Umbilical cord (tissue), 2 donors: Measurements from ENCODE around the gene CHRNA3. TPM values are rescaled to one million over a fixed set of nuclear protein-coding genes. Genes with fewer than 3 reads are reported as not detected.

Experiments
- DNase-seq: peaks from one replicate; pipeline ENCODE4 v3.0.0-alpha.2; 2015; ENCODE audit warnings: low spot score
- total RNA-seq: library from RNA; depleted of rRNA; stranded (reverse); fragments of >200 nt; gene quantifications from one replicate; pipeline ENCODE4 v1.2.3, GENCODE V29; 2014; ENCODE audit warnings: low replicate concordance; ENCODE audit not compliant: insufficient read depth

Gene CHRNA3
- total RNA-seq, 1 donor from 2014 or later = 36.4 TPM

DNA sequence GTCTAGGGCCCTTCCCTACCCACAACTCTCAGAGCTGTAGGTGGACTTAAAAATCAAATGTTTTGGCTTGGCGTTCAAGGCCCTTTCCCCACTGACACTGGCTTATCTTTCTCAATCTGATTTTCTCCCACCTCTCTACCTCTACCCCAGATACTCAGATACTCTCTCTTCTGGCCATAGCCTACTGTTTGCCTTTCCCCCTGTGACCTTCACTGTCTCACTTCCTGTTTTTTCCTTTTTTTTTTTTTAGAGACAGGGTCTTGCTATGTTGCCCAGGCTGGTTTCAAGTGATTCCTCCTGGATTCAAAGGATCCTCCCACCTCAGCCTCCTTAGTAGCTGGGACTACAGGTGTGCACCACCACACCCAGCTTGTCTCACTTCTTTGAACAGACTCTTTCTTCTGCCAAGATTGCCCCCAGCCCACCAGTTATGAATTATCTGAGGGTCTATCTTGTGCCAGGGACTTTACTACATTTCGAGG, 15.6 kb upstream of the CHRNA3 start:
- DNase-seq = no peak

DNA sequence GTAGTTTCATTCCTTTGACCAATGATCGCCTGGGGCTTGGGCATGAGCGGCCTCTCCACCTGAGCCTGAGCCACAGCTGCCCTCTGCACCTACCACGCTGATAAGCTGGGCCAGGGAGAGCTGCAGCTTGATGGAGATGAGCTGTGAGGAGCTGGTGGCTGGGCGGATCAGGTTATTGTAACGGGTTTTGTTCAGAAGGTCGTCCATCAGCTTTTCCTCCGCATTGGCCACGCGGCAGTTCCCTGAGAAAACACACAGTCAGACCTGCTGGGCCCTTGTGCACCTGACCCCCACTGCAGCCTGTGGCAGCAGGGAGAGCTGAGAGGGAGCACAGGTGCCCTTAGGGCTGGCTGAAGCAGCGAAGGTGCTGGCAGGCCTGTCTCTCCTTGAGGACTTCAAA, 14.6 kb upstream of the CHRNA3 start:
- DNase-seq = no peak

DNA sequence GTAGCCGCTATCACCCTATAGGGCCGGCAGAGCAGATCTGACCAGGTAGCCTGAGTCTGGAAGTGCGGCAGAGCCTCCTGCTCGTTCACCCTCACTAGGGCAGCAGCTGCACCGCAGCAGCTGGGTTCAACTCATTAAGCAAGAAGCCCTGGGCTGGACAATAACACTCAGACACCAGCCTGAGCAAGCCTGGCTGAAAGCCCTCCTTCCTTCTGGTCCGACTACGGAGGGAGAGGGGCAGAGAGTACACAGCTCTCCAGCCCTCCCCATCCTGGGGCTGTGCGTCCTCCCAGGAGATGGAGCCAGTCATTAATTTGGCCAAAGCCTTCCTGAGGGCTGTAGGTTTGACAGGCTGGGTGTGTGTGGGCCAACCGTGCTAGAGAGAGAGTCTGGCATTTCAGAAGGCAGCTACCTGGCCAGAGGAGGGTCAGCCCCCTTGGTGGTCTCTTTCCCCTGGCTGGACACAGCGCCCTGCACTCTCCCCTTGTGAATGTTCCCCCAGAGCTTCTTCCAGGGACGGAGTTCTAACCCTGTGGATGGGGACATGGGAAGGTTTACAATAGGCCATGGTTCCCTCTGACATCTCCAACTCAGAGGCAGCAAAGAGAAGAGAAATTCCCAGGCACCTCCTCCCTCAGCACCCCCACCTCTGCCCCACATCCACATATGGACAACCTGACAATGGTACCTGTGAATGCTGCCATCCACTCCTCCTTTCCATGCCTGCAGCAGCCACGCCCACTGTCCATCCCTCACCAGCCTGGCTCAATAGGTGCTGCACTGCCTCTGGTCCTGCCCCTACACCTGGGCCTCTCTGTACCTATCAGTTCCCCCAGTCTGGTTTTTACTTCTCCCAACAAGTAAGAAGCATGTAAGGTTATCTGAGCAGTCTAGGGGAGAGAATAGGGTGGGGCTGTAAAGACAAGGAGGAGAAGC, 13.7 kb upstream of the CHRNA3 start:
- no peak for DNase-seq

DNA sequence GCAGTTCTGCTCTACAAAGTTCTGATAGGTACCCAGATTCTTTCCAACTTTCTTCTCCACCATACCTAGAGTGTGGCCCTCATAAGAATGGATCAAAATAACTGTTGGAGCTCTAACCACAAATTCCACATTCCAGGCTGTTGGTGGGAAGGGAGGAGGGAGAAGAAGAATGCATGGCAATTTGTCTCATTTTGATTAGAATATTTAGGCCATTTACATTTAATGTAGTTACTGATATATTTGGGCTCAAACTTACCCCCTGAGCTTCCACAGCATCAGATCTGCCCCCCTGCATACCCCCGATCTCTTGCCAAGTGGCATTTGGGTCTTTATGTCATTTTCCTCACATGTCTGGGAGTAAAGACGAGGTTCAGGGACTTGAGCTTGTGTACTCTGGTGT, 12.6 kb upstream of the CHRNA3 start:
- DNase-seq = no peak

DNA sequence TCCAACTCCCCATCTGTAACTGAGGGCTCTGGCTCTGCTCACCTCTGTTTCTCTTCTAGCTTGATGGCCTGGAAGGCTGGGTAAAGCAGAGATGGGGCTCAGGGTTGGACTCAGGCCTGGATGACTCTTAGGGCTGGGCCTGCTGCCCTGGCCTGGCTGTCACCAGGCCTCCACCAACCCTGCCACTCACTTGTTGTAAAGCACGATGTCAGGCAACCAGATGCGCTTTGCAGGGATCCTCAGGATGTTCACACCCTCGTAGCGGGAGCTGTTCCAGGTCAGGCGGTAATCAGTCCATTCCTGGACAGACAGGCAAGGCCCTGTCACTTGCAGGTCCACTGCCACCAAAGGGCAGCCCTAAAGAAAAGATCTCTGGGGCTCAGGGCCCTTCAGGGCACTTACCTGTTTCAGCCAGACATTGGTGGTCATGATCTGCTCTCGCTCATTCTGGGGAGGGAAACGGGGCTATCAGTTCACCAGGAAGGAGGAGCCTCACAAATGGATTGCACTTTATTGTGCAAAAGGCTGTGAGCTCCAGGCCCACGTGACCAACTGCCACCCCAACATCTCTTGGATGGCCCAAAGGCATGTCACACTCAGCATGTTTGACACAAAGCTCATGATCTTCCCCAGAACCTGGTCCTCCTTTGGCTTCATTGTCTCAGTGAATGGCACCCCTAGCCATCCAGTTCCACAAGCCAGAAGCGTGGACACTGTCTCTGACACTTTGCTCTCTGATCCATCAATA, 10.3 kb upstream of the CHRNA3 start:
- no peak for DNase-seq

DNA sequence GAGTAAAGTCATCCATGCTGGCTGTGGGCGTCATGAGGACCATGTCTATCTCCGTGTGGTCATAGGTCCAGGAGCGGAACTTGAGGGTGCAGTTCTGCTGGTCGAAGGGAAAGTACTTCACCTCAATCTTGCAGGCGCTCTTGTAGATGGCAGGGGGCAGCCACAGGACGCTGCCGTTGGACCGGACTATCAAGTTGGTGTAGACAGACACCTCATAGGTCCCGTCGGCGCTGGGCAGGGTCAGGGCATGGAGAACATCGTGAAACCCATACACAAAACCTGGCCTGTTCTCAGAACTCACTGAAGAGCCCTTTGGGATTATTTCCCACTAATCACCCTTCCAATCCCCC, 8.9 kb upstream of the CHRNA3 start:
- DNase-seq = no peak

DNA sequence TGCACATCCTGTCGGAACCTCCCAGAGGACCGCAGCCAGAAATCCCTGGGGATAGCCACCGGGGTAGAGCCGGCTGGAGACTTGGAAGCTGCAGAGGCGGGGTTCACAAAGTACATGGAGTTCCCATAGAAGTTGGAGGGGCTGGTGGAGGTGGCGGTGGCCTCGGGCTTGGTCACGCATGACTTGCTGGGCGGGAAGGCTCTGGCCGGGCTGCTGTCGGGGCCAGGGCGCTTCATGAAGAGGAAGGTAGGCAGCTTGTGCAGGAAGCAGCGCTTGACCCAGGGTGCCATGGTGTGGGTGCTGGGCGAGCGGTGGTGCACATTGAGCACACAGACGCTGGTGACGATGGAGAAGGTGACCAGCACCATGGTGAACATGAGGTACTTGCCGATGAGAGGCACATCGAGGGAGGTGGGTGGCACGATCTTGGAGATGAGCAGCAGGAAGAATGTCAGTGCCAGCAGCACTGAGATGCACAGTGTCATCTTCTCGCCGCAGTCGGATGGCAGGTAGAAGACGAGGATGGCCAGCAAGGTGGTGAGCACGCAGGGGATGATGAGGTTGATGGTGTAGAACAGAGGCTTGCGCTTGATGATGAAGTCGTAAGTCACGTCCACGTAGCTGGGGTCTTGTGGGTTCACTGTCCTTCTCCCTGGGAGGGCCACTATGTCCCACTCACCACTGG, 8.4 kb upstream of the CHRNA3 start:
- DNase-seq = no peak

DNA sequence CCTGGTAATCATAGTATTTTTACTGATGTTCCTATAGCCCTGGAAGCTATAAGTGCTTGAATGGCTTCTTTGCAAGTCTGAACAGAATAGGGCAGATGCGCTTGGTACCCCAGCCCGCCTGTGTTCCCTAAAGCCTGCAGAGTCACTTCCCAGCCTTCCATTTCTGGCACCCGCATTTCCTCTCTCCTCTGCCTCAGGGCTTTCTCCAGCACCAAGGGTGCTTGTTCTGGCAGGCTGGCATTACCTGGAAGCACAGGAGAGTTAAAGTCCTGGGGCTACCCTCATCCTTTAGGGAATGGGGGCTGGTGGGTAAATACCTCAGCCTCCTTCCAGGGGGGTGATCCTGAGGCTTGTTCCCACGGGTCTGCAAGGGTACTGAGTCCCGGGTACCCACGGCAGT, 7.4 kb upstream of the CHRNA3 start:
- no peak for DNase-seq

DNA sequence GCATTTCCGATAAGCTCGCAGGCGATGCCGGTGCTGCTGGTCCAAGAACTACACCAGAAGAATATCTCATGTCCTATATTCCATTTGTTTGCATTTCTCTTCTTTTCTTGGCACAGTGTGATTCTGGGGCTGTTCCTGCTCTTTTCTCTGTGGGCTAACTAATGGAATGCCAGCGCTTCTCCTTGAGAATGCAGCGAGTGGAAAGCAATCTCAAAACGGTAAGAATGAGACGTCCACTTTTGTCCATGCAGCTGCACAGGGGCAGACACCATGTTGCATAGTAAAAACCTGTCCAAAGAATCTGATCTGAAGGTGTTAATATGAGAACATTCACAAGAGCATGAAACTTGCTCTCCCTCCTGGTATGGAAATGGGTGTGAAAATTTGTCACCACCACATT, 6.6 kb upstream of the CHRNA3 start:
- no peak for DNase-seq

DNA sequence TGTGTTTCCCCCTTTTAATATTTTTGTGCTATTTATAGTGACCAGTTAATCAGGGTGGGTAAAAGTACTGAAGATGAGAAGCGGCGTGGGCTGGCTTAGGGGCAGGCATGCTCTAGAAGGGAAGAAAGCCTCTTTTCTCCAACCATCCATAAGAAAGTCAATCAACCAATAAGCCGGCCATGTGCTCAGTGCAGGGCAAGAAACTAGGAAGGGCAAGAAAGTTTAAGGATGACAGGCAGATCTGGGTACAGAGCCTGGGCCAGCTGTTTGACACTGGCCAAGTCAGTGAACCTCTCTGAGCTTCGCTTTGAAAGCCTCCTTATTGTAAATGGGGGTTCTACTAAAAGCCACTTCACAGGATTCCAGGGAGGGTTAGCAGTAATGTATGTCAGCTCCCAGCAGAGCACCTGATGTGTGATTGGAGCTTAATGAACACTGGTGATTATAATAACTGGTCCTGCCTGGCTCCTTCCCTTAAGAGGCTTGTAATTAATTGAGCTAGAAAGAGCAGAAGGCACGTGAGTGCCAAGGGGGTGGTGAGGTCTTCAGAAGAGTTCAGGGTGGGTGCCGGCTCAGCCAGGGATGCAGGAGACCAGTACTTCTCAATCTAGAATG, 5.7 kb upstream of the CHRNA3 start:
- no peak for DNase-seq

DNA sequence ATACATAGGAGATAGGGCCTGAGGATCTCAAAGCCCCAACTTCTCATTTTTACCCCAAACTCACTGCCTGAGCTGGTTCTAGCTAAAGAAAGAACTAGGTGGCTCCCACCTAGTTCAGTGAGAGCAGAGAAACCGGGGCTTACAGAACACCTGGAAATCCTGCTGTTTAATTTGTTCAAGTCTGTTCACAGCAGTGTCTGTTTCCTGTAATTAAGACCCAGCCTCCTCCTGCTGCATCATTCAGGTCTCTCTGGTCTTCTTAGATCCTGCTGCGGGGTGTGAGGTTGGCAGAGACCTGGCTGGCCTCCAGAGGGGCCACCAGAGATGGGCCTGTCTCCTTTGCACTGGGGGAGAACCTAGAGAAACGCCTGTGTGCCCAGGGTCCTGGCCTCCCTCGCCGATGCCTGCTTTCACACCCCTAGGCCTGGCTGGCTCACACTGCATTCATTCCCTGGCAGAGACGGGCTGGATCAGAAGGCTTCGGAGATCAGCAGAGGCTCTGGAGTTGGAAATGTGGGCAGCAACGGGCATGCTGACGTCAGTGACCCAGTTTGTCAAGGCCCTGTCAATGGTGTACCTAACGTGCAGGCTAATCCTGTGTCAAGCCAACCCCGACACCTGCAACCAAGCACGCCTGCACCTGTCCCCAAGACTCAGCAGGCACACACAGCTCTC, 4.9 kb upstream of the CHRNA3 start:
- no peak for DNase-seq

DNA sequence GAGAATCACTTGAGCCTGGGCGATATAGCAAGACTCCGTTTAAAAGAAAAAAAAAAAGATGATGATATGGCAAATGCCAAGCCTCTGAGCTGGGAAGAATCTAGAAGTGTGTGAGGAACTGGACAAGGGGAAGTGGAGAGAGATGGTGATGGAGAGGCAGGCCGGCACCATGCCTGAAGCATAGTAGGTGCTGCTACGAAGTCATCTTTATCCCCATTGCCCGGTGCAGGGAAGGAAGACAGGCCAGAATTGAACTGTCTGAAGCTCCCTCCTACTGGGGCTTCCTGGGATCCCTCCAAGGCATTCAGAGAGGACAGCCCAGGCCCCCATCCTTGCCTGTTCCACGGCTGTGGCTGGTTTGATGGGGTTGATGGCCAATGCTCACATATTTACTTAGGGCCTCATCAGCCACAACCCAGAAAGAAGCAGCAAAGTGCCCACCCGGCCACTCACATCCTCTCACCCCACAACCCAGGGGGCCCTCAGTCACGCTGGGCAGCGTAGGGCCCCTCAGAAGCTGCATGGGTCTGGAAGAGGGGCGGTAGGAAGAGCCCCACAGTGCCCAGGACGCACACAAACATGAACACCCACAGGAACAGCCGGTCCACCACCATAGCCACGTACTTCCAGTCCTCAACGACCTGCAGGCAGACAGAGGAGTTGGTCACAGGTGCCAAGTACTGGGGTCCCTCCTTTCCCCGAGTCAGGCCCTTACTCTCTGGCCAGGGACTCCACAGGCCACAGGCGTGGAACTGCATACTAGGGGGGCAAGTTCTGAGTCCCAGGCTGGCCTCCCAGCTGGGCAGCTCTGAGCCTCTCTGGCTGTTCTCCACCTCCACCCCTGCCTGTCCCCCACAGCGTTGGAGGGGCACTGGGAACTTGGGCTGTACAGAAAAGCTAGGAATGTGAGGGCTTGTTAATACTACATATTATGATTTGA, 4.1 kb upstream of the CHRNA3 start:
- DNase-seq = no peak

DNA sequence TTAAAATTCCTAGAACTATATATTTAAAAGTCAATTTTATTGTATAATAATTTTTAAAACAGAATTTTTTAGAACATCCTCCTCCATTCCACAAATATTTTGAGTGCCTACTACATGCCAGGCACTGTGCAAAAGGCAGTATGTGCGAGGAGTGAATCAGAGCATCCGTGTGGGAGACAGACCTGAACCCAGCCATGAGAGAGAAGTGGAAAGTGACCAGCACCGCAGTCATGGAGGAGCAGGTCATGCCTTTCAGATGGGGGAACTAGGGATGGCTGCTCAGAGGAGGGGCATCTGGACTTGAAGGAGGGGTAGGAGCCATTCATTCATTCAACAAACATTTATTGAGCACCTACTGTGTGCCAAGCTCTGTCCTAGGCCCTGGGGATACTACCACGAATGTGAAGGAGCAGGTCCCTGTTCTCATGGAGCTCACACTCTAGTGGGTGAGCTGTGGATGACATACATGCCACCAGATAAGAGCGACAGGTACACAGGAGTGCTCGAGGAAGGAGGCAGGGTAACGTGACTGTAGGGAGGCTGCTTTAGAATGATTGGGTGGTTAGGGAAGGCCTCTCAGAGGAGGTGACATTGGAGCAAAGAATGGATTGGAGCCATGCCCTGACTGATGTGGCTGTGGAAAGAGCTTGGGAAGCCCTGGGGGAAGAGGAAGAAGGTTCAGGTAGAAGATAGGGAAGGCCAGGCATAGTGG, 3.1 kb upstream of the CHRNA3 start:
- no peak for DNase-seq

DNA sequence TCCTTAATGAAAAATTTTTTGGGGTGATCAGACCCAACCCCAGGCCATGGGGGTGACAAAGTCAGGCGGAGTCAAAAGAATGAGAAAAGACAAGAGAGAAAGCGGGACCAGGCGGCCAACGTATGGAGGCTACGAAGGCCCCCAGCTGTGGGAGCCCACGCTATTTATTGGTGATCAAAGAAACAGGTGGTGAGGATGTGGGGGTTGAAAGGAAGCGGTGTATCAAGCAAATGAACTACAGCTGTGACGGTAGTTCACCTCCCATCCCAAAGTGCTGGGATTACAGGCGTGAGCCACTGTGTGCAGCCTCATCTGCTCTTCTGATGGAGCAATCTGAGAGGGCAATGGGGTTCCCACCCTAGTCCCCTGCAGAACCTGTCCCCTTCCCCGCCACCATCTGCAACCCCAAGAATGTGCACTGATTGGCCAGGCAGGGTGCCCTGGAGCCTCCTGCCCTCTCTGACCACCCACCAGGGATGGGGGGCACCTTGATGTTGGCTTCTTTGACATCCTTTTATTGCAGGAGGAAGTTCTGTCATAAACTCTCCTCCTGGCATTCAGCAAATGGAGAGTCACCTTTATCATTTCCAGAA, 1.1 kb upstream of the CHRNA3 start:
- DNase-seq = no peak

DNA sequence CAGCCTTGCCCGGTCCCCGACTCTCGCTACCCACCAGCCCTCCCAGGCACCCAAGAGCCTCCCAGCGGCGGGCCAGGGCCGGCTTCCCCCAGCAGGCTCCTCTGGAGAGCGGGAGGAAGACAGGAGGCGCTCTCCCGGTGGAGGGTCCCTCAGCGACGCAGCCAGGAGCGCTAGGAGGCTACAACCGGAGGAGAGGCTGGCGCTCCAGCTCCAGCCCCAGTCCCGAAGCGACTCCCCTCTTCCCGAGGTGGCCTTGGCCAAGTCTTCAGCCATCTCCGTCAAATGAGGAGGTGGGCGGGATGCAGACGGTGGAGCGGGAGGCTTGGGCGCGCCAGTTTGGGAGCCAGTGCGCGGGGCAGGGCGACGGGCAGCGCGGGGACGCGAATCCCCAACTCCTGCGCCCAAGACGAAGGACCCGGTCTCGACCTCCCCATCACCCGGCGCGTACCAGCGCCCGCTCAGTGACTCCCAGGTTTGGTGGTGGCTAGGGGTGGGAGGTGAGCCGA, 722 bp downstream of the CHRNA3 start:
- DNase-seq = peak; percentile 31

DNA sequence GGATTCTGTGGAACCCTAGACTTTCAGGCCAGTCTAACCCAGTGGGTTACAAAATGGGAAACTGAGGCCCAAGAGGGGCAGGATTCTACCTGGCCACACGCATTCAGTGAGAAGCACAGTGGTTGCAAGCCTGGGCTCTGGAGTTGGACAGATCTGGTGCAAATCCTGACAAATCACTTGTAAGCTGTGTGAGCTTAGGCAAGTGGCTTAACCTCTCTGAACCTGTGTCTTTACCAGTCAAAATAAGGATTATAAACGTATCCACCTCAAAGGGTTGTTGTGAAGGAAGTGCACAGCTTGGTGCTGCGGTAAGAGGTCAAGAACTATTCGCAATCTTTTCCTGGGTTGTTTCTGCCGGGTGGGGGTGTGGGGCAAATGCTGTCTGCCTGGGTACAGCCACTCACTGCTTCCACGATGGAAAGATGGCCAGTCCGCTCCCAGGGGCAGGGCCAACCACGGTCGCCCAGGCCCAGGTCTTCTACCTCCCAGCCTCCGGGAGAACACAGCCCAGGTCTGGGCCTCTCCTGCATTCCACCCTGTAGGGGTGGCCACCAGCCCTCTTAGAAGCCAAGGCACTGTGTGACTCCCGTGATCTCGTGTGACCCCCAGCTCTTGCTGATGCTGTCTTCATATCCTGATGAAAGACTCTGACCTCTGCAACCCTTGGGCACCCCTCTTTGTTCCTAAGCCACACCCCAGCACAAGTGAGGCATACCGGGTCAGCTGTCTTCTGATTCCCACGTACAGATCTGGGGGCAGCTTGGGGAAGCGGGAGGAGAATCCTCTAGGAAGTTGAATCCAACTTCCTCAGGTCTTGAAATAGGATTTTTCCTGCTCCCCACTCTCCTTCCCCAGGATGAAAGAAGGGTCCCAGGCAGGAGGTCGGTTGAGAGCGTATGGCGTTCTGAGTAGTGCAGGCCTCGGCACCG, 1.5 kb downstream of the CHRNA3 start:
- peak; percentile 58 for DNase-seq

DNA sequence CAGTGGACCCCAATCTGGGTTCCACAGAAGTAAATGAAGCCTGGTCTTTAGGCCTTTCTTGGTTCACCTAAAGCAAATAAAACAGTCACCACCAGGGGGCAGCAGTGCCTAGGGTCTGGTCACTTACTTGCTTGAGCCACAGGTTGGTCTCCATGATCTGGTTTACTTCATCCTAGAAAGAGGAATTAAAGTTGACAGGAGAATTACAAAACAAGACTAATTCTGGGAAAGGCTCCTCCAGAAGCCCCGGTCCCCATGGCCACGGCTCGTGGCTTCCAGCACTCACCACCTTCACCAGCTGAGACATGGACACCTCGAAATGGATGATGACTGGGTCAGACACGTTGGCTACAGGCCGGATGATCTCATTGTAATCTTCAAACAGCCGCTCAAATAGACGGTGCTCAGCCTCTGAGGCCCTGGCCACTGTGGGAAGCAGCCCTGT, 2.3 kb downstream of the CHRNA3 start:
- peak; percentile 98 for DNase-seq

DNA sequence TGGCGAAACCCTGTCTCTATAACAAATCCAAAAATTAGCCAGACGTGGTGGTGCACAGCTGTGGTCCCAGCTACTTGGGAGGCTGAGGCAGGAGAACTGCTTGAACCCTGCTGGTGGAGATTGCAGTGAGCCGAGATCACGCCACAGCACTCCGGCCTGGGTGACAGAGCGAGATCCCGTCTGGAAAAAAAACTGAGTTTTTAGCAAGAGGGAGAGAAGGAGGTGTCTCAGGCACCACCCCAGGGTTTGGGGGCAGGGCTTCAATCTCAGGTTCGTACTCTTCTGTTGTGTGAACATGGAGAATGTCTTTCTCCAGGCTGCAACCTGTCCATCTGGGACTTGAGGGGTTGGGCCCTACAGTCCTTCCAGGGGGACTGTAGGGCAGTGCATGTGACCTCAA, 2.7 kb downstream of the CHRNA3 start:
- no peak for DNase-seq
